DMS53 treated with DMSO at 0.1 percent for 48 hours (cell line): Measurements from ENCODE around the gene GRIN2D.

Experiments
- DNase-seq: peaks from one replicate; lab custom pipeline; 2025; ENCODE audit not compliant: unreplicated experiment; lab: John Stamatoyannopoulos, UW

The GRIN2D gene

DNA sequence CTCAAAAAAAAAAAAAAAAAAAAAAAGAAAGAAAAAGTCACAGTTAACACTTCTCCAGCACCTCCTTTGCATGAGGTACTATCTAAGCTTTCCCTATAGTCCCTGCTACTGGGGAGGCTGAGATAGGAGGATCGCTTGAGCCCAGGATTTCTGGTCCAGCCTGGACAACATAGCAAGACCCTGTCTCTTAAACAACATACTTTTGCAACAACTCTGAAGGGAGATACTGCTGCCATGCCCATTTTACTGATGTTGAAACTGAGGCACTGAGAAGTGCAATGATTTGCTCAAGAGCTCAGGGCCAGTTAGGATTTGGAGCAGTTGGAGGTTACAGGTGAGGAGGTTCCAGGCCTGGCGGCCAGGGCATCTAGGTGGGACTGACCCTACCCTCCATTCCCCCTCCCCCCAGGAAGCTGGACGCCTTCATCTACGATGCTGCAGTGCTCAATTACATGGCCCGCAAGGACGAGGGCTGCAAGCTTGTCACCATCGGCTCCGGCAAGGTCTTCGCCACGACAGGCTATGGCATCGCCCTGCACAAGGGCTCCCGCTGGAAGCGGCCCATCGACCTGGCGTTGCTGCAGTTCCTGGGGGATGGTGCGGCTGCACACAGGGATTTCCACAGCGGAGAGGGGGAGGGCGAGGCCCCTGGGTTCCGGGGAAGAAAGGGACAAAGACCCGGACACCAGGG lies 48.0 kb downstream of the GRIN2D start:
- DNase-seq = no peak

GRCh38 chr19:48442116-48443035 lies 48.9 kb downstream of the GRIN2D start:
- DNase-seq = no peak

- no peak for DNase-seq
Measured at GRCh38 chr19:48443256-48443655, 49.8 kb downstream of the GRIN2D start.
